Ecto neural progenitor cell (in vitro differentiated cells): Measurements from ENCODE around the gene CNTNAP2.
A peak's percentile ranks its signal among the peaks of the same experiment; 100 is the strongest.

Experiments used
- DNase-seq: peaks from one replicate; pipeline ENCODE4 v3.0.0-alpha.2; 2018; ENCODE audit warnings: low spot score

Gene CNTNAP2

GRCh38 chr7:146116521-146117222 lies at the start of gene CNTNAP2:
TSS of gene CNTNAP2 (plus strand) at chr7:146116801. CDS start at chr7:146116877, 76 bp downstream.
- DNase-seq = peak; percentile 72

- no peak for DNase-seq
These were observed 48.7 kb upstream of the CNTNAP2 start for GRCh38 chr7:146067880-146068279.

GRCh38 chr7:146074195-146074765 lies 42.3 kb upstream of the CNTNAP2 start:
- DNase-seq = peak; percentile 43

GRCh38 chr7:146076344-146076743 lies 40.3 kb upstream of the CNTNAP2 start:
- no peak for DNase-seq

GRCh38 chr7:146084086-146084485 lies 32.5 kb upstream of the CNTNAP2 start:
- DNase-seq = no peak

- no peak for DNase-seq
These were observed 26.5 kb upstream of the CNTNAP2 start for GRCh38 chr7:146090023-146090645.

- no peak for DNase-seq
These were observed 22.2 kb upstream of the CNTNAP2 start for GRCh38 chr7:146094356-146094755.

GRCh38 chr7:146096994-146097393 lies 19.6 kb upstream of the CNTNAP2 start:
- peak; percentile 47 for DNase-seq

GRCh38 chr7:146106319-146106718 lies 10.3 kb upstream of the CNTNAP2 start:
- DNase-seq = no peak

- DNase-seq = no peak
These were observed 3.8 kb upstream of the CNTNAP2 start for GRCh38 chr7:146112755-146113154.

- no peak for DNase-seq
These were observed 1.1 kb upstream of the CNTNAP2 start for GRCh38 chr7:146115548-146115850.

GRCh38 chr7:146115851-146116520 lies 615 bp upstream of the CNTNAP2 start:
- peak; percentile 94 for DNase-seq

GRCh38 chr7:146117576-146117975 lies 975 bp downstream of the CNTNAP2 start:
- DNase-seq = no peak

GRCh38 chr7:146119002-146119401 lies 2.4 kb downstream of the CNTNAP2 start:
- no peak for DNase-seq

- DNase-seq = no peak
These were observed 7.1 kb downstream of the CNTNAP2 start for GRCh38 chr7:146123715-146124114.

GRCh38 chr7:146126767-146127509 lies 10.3 kb downstream of the CNTNAP2 start:
- DNase-seq = no peak

- DNase-seq = no peak
These were observed 12.7 kb downstream of the CNTNAP2 start for GRCh38 chr7:146129296-146129695.

- DNase-seq = no peak
These were observed 13.4 kb downstream of the CNTNAP2 start for GRCh38 chr7:146129997-146130396.

- no peak for DNase-seq
These were observed 15.1 kb downstream of the CNTNAP2 start for GRCh38 chr7:146131701-146132100.

- no peak for DNase-seq
These were observed 19.8 kb downstream of the CNTNAP2 start for GRCh38 chr7:146136357-146136875.

- DNase-seq = no peak
These were observed 22.3 kb downstream of the CNTNAP2 start for GRCh38 chr7:146138926-146139325.

- no peak for DNase-seq
These were observed 30.4 kb downstream of the CNTNAP2 start for GRCh38 chr7:146146831-146147486.
